ENCODE measurements around the gene TLCD3B.
"Not testable (repeated sequence)": the region's sequence is repeated elsewhere in the genome, so short reads cannot be mapped to it uniquely, and the experiment has no call there.

The TLCD3B gene

DNA sequence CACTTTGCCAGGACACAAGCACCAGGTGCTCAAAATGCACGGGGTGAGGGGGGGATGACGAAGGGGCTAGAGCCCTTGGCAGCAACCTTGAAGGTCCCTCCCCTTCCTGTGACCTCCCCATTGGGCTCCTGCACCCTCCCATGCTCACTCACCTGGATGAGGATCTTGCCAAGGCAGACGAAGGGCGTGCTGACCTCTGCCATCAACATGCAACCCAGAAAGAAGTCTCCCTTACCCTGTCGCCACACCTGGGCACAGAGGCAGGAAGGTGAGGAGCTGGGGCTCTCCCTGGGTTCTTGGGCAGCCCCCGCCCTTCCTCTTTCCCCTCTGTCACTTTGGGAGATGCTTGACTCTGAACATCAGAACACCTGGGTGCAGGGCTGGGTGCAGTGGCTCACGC lies 5.5 kb downstream of the TLCD3B start:
- no peak for DNase-seq (ENCODE audit: low read depth, low spot score)

GRCh38 chr16:30025156-30025555 lies 5.9 kb downstream of the TLCD3B start:
- DNase-seq (ENCODE audit: low read depth, low spot score), result no peak

- DNase-seq (ENCODE audit: low read depth, low spot score), result no peak
Observed at GRCh38 chr16:30024451-30024850, 6.6 kb downstream of the TLCD3B start.

- DNase-seq (ENCODE audit: low read depth, low spot score), result no peak
Observed at GRCh38 chr16:30023586-30023985, 7.5 kb downstream of the TLCD3B start.

DNA sequence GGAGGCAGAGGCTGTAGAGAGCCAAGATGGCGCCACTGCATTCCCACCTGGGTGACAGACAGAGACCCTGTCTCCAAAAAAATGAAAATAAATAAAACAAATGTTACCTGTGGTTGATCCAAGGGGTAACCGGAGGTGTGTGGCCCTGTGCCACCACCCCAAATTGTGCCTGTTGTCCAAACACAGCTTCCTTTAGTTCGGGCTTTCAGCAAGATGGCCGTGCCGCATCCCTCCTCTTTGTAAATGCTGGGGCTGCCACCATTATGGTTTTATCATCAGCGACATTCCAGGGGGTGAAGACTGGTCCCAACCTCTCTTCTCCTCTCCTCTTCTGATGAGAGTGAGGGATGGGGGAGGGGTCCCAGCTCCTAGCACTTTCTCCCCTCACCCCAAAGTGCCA lies 8.2 kb downstream of the TLCD3B start, which contains the start of gene C16orf92:
TSS of gene C16orf92 (plus strand) at position 312 of the 400 bp plus-strand sequence. CDS start 143 bp downstream, outside the sequence.
- DNase-seq (ENCODE audit: low read depth, low spot score), result no peak

DNA sequence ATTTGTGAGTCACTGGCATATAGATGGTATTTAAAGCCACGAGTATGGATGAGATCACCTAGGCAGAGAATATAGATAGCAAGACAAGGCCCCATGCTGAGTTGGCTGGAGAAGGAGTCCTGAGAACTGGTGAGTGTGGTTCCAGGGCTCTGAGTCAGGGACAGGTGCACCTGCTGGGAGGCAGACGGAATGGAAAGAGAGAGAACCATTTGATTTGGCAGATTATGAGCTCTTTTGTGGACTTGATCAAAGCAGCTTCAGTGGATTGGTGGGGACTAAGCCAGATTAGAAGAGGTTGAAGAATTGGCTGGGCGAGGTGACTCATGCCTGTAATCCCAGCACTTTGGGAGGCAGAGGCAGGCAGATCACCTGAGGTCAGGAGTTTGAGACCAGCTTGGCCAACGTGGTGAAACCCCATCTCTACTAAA lies 12.3 kb downstream of the TLCD3B start:
- DNase-seq (ENCODE audit: low read depth, low spot score), result no peak

DNA sequence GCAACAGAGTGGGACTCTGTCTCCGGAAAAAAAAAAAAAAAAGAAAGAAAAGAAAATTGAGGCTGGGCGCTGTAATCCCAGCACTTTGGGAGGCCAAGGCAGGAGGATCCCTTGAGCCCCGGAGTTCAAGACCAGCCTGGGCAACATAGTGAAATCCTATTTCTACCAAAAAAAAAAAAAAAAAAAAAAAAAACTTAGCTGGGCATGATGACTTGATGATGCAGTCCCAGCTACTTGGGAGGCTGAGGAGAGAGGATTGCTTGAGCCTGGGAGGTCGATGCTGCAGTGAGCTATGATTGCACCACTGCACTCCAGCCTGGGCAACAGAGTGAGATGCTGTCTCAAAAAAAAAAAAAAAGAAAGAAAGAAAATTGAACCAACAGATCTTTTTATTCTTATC lies 13.1 kb downstream of the TLCD3B start:
- DNase-seq (ENCODE audit: low read depth, low spot score), result not testable (repeated sequence)

DNA sequence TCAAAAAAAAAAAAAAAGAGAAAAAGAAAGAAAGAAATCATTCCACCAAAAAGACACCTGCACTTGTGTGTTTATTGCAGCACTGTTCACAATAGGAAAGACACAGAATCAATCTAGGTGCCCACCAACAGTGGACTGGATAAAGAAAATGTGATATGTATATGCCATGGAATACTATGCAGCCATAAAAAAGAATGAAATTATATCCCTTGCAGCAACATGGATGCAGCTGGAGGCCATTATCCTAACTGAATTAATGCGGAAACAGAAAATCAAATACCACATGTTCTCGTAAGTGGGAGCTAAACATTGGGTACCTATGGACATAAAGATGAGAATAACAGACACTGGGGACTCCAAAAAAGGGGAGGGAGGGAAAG lies 13.8 kb downstream of the TLCD3B start:
- DNase-seq (ENCODE audit: low read depth, low spot score), result no peak

DNA sequence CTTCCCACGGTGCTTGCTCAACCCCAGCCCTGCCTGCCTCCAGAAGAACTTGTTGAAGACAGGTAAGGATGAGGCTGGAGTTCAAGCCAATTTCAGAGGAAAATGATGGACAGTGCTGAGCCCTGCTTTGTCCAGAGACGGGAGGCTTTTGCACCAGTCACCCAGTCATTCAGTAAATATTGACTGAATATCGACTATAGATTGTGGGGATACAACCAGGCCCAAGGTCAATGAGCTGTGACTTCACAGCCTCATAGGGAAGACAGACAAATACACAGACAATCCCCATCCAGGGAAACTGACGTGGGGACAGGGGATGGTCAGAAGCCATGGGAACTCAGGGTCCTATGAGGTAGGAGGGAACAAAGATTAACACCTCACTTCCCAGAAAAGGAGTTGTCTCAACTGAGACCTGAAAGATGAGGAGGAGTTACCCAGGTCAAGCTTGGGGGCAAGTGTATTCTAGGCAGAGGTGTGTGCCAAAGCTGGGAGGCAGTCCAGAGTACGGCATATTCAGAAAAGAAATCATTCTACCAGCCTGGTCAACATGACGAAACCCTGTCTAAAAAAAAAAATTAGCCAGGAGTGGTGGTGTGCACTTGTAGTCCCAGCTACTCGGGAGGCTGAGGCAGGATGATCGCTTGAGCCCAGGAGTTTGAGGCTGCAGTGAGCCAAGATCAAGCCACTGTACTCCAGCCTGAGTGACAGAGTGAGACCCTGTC lies 14.4 kb downstream of the TLCD3B start:
- DNase-seq (ENCODE audit: low read depth, low spot score), result no peak

DNA sequence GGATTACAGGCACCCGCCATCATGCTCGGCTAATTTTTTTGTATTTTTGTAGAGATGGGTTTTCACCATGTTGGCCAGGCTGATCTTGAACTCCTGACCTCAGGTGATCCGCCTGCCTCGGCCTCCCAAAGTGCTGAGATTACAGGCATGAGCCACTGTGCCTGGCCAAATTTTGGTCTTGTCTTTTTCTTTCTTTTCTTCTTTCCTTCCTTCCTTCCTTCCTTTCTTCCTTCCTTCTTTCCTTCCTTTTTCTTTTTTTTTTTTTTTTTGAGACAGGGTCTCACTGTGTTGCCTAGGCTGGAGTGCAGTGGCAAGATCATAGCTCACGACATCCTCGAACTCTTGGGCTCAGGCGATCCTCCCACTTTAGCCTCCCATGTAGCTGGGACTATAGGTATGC lies 15.6 kb downstream of the TLCD3B start:
- not testable (repeated sequence) for DNase-seq (ENCODE audit: low read depth, low spot score)

GRCh38 chr16:30012598-30012997 lies 18.5 kb downstream of the TLCD3B start:
- not testable (repeated sequence) for DNase-seq (ENCODE audit: low read depth, low spot score)

GRCh38 chr16:30011714-30012504 lies 19.2 kb downstream of the TLCD3B start:
- DNase-seq (ENCODE audit: low read depth, low spot score), result no peak

DNA sequence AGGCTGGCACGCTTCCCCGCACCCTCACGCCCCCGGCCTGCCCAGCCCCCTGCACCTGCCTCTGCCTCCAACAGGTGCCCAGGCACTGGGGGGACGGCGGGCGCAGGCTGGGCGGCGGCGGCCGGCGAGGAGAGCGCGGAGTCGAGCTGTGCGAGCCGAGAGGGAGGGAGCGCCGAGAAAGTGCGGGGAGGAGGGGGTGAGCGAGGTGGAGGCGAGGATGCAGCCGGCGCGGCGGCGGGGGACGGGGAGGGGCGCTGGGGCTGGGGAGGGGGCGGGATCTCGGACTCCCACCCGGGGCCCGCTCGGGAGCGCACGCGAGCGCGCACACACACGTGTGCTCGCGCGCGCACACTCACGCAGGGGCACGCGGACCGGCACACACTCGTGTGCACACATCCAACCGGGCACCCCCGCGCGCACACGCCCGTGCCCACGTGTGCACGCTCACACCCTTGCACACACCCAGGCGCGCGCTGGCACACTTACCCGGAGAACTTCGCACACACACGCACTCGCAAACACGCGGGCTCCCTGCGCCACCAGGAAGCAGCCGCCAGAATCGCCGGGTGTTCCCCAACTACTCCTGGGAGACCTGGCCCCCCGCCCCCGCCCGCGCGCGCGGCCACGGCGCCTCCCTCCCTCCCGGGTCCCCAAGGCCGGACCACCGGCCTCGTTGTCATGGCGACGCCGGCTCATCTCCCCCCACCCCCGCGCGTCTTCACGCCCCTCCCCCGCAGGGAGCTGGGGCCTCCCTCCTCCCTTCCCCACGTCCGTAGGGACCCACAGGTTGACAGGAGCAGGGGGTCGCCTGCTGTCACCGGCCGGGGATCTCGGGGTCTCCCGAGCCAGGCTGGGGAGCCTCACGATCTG lies 20.0 kb downstream of the TLCD3B start, which contains the start of gene DOC2A:
TSS of gene DOC2A (minus strand) at position 184 of the 870 bp plus-strand sequence. CDS start 805 bp downstream, outside the sequence.
- no peak for DNase-seq (ENCODE audit: low read depth, low spot score)

GRCh38 chr16:30009990-30010843 lies 20.9 kb downstream of the TLCD3B start:
- no peak for DNase-seq (ENCODE audit: low read depth, low spot score)

DNA sequence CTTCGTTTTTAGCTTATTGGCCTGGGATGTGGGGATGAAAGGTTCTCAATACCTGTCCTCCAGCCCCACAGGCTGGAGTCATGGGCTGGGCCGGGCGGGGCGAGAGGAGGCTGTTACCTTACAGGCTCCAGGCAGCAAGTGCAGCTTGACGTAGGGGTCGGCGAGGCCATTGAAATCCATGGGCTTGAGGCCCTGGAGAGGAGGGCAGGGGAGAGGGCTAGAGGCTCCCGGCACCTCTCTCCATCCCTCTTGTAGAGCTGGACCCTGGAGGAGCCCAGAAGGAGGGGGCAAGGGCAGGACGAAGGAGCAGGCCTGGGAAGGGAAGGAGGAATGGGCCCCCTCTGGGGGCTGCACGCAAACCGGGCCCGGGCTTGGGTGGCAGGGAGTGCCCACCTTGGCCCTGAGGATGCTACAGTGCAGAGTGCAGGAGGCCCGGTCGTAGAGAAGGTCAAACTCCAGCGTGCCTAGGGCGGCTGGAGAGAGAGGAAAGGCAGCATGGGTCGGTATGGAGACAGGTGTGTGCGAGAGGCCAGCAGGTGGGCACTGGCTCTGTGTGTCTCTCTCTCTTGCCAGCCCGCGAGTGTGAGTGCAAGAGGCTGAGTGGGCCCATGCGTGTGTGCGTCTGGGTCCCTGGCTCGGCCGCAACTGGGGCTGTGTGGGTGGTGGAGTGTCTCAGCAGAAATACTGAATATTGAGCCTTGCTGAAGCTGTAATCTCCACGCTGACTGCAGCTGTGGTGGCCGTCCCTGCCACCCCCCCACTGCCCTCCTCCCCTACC lies 21.8 kb downstream of the TLCD3B start:
- DNase-seq (ENCODE audit: low read depth, low spot score), result no peak

DNA sequence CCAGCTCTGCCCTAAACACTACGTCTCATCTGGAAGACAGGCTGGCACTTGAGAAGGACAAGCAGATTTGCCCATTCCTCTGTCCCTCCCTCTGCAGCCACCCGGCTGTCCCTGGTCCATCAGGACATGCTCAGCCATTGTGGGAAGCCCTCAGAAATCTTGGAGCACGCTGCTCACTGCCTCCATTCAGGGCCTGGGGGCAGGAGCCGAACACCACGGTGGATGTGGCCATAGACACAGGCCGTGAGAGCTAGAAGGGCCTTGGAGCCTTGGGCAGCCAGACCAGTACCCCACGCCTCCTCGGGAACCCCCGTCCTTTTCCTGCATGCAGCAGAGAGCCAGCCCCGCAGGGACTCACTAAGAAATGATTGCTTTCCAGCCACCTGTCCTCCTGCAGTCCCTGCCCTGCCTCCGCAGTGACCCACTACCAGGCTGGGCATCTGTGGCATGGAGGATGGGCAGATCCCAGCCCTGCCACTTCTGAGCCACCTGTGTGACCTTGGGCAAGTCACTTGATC lies 23.6 kb downstream of the TLCD3B start:
- DNase-seq (ENCODE audit: low read depth, low spot score), result no peak

DNA sequence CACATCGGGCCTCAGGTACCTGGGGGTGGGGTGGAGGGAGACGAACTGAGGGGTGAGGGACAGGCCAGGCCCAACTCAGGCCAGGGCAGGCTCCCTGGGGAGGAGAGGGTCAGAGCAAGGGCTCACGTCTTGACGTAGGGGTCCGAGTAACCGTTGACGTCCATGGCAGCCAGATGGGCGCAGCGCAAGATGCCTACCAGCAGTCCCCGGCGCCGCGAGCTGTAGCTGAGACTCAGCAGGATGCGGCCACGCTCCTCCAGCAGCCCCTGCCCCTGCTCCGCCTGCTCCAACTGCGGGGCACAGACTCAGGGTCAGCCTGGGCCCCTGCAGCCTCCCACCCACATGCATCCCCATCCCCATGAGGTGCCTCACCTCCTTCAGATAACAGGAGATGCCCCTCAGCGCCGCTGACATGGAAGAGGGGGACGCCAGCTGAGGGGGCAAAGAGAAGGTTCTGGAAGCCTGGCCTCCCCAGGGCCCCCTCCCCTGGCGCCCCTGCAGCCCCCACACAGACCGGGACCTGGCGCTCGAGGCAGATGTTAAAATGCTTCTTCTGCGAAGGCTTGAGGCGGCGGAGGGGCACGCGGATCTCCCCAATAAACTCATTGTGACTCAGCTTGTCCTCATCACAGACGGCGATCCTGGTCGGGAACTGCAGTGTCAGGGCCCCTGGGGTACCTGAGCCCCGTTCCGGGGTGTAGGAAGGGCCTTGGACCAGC lies 24.3 kb downstream of the TLCD3B start:
- DNase-seq (ENCODE audit: low read depth, low spot score), result no peak

DNA sequence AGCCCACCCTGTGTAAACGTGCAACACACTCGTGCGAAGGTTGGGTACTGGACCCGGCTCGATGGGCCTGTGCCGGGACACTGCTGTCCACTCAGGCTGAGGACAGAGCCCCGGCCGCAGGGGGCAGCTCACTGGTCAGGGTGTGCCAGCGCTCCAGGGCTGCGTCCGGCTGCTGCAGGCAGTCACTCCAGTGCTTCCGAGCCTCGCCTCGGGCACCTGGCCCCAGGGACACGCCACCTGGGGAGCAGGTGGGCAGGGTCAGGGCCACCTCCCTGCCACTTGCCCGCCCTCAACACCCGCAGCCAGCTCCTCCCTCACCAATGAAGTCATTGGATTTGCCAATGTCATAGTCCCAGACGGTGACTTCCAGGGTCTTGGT lies 25.0 kb downstream of the TLCD3B start:
- DNase-seq (ENCODE audit: low read depth, low spot score), result no peak

Data from ELF-1 (cell line).